Activated CD8-positive, alpha-beta memory T cell treated with anti-CD3 and anti-CD28 coated beads, Interleukin-2, amount 10 ng/mL, durations not matched to agents 7 days and 5 days (primary cell): Measurements from ENCODE around the gene ETF1. TPM values are rescaled to one million over a fixed set of nuclear protein-coding genes. Genes with fewer than 3 reads are reported as not detected.
A peak's percentile ranks its signal among the peaks of the same experiment; 100 is the strongest.

ENCODE experiments used
- ATAC-seq: fragments of 150-1000 bp; cut with Tn5 transposase; one replicate; pipeline ENCODE4 v1.10.0; 2021; ENCODE audit warnings: moderate library complexity
- CTCF ChIA-PET: fragments of 350-600 bp; sonication (Branson Sonifier 250); formaldehyde crosslinking; loops from one replicate; lab custom pipeline; 2021; ENCODE audit warnings: antibody characterized with exemption; lab: Charles Lee
- DNase-seq: peaks from one replicate; pipeline ENCODE4 v3.0.0-alpha.2; 2020
- H3K27ac Mint-ChIP-seq: one replicate; pipeline ENCODE4 v1.8.0; 2021; ENCODE audit warnings: mild to moderate bottlenecking, mixed read lengths
- H3K27me3 Mint-ChIP-seq: one replicate; pipeline ENCODE4 v1.8.0; 2021; ENCODE audit warnings: mixed read lengths
- H3K36me3 Mint-ChIP-seq: one replicate; pipeline ENCODE4 v1.8.0; 2021; ENCODE audit warnings: mild to moderate bottlenecking, mixed read lengths
- H3K4me1 Mint-ChIP-seq: one replicate; pipeline ENCODE4 v1.8.0; 2021; ENCODE audit warnings: mixed read lengths
- H3K4me3 Mint-ChIP-seq: one replicate; pipeline ENCODE4 v1.8.0; 2021; ENCODE audit warnings: mild to moderate bottlenecking, moderate library complexity, mixed read lengths
- H3K9me3 Mint-ChIP-seq: one replicate; pipeline ENCODE4 v1.8.0; 2022; ENCODE audit warnings: low read depth, mixed read lengths
- total RNA-seq, 2 experiments: library from RNA; stranded (reverse); gene quantifications; one replicate each; pipeline ENCODE4 v1.2.3, GENCODE V29; 2021

ETF1 gene
- total RNA-seq, 2 experiments from 2014 or later = 92.2 to 134 TPM

DNA sequence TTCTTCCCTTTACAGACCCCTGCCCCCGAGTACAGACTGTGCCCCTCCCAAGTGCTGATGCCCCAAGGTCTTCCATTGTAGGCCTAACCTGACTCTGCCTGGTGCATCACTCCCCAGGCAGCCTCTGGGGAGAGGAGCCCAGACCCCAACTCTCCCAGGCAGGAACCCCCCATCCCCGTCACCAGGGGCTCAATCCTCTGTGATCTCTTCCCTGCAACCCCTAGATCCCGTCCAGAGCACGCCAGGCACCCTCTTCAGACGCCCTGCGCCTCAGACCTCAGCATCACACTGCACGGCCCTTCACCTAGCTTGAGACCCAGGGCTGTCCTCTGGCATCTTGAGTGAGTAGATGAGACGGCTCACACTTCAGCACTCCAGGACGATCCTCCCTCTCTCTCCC, 84.2 kb downstream of the ETF1 start:
- peaks cover 2% of the 10 kb centered on the region for H3K36me3 Mint-ChIP-seq
- no peaks in the 10 kb centered on the region for H3K9me3 Mint-ChIP-seq
- no peaks in the 10 kb centered on the region for H3K27me3 Mint-ChIP-seq
- DNase-seq (no peak), ATAC-seq (no peak)
- peak overlapping the region; percentile 93 for H3K27ac Mint-ChIP-seq
- no peak overlapping the region for H3K4me3 Mint-ChIP-seq
- H3K4me1 Mint-ChIP-seq = peaks cover 33% of the 10 kb centered on the region
- CTCF ChIA-PET = interaction anchor here (0.6 to 10.5 kb wide), 4 partner anchors 8 to 86 kb away, joined by 3 to 100 read pairs (median 6); no protein-coding TSS in a partner anchor

DNA sequence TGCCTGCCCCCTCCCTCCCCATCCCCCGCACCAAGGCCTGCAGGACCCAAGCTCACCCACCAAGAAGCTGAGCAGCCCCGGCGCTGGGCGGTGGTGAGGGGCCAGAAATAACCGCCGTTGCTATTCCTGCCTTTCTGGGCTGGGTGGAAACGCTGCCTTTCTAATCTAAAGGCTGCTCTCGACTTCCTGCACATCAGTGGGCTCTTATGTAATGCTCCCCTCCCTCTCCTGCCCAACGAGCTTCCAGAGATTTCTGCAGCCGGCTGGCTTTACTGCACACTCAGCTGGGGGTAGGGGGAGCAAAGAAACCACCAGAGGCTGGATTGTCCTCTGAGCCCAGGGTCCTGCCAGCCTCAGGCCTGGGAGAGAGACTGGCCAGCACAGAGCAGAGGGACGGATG, 84.7 kb downstream of the ETF1 start:
- no peaks in the 10 kb centered on the region for H3K9me3 Mint-ChIP-seq
- CTCF ChIA-PET = interaction anchor here (0.6 to 10.5 kb wide), 2 partner anchors 8 to 86 kb away, joined by 3 to 100 read pairs; no protein-coding TSS in a partner anchor
- DNase-seq (no peak), ATAC-seq (no peak)
- no peak overlapping the region for H3K27ac Mint-ChIP-seq
- H3K27me3 Mint-ChIP-seq = no peaks in the 10 kb centered on the region
- peaks cover 33% of the 10 kb centered on the region for H3K4me1 Mint-ChIP-seq
- peaks cover 2% of the 10 kb centered on the region for H3K36me3 Mint-ChIP-seq
- no peak overlapping the region for H3K4me3 Mint-ChIP-seq

DNA sequence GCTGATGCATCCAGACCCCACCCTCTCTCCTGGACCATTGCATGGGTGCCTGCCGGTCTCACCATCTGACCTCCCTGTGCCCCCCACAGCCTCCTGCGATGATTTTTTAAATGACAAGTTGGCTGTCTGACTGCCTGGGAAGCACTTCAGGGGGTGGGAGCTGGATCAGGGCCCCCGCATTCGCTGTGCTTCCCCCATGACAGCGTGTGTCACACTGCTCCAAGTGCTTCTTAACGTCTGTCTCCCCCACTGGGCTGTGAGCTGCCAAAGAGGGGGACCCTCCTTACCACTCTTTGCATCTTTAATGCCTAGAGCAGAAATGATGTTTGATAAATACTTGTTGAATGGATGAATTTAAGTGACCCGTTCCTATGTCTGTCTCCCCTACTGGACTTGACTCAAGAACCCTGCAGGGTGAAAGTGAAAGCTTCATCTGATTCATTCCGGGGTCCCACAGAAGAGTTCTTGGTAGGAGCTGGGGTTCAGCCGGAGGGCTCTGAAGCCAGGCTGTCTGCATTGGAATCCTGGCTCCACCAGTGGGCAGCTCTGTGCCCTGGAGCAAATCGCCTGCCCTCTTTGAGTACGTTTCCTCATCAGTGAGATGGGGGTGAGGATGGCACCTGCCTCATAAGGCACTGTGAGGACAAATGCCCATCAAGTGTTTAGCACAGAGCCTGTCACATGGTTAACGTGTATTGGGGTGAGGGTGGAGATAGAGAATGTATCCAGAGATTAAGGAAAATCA, 85.3 kb downstream of the ETF1 start:
- ATAC-seq (no peak), DNase-seq (no peak)
- Mint-ChIP-seq H3K9me3 (no peaks in the 10 kb centered on the region), H3K27me3 (no peaks in the 10 kb centered on the region), H3K4me1 (peaks cover 32% of the 10 kb centered on the region), H3K27ac (peak overlapping the region; percentile 58), H3K36me3 (peaks cover 2% of the 10 kb centered on the region), H3K4me3 (no peak overlapping the region)
- CTCF ChIA-PET = interaction anchor here (1.1 to 10.5 kb wide), 4 partner anchors 7 to 118 kb away, joined by 3 to 100 read pairs (median 4); partner anchors contain the start of gene KDM3B

Other genes with a start within 250 kb of the ETF1 start
- 10 to 100 TPM; 14.9 to 21.3 TPM for gene CDC25C, start 211.4 kb downstream of the ETF1 start, total RNA-seq
- 10 to 100 TPM; 30.5 to 33.5 TPM for gene FAM53C, start 205.0 kb downstream of the ETF1 start, total RNA-seq
- 10 to 100 TPM; 57.4 to 60.5 TPM for gene KDM3B, start 190.6 kb downstream of the ETF1 start, total RNA-seq
- gene REEP2, start 104.2 kb downstream of the ETF1 start, total RNA-seq = 1 to 10 TPM; 1.7 to 5.4 TPM
- 10 to 100 TPM; 10.0 to 10.7 TPM for gene EGR1, start 77.8 kb downstream of the ETF1 start, total RNA-seq
- gene HSPA9, start 32.2 kb upstream of the ETF1 start, total RNA-seq = 100 to 1,000 TPM; 208 to 309 TPM
- 10 to 100 TPM; 62.0 to 89.8 TPM for gene CTNNA1, start 210.2 kb upstream of the ETF1 start, total RNA-seq